Suppressor macrophage treated with lipopolysaccharide for 4 hours (primary cell): Measurements from ENCODE around the gene MAD1L1.

Experiments
- DNase-seq: peaks from one replicate; pipeline ENCODE4 v3.0.0-alpha.2; 2020

The MAD1L1 gene

DNA sequence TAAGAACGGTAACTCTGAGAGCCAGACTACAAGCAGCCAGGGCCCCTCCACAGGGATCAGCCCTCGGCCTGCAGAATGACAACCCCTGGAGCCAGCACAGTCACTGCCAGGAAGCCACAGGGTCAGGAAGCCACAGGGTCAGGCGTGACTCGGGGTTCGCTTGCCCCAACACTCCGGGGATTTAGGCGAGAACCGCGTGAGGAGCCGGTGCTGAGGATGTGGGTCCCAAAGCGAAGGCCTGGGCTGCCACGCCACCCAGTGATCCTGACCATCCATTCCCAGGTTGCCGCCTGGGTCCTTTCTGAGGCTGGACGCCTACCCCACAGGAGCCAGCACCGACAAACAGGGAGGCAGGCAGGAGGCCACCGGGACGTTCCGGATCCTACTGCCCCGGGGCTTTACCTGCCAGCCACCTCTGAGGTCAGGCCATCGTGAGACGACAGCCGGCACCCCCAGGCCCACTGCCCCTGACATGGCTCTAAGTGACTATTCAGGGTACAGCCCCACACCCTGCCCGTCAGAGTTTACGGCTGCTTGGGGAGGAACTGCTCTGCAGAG lies 334.0 kb downstream of the MAD1L1 start:
- no peak for DNase-seq

DNA sequence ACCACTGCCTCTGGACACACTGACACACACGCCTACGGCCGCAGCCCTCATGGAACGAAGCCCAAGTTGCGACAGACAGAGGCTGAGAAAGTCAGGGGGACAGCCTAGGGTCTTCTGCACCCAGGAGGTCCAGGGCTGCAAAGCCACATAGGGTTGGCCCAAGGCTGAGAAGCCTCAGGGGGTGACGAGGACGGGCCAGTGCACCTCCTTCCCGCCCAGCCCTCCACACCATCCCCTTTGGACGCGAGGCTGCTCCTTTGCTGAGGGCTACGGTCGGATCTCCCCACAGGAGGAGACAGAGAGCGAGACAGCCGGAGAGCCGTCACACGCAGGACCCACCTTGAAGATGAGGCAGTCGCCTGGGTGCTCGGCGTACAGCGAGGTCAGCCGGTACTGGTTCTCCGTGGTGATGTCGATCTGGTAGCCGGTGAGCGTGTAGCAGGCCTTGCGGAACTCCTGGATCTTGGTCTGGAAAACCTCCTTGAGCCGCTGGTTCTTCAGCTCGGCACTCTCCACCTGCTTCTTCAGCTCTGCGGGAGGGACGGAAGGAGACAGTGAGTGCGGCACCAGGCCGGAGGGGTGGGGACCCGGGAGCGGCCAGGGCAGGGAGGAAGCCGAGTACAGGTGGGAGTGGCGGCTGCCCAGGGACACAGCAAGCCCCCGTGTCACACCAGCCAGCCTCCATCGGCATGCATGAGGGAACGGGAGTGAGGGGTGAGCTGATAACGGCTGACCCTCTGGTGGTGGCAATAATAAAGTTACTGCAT lies 334.7 kb downstream of the MAD1L1 start:
- DNase-seq: no peak

- no peak for DNase-seq
These were observed 335.5 kb downstream of the MAD1L1 start for GRCh38 chr7:1897076-1897860.

- DNase-seq: no peak
These were observed 336.9 kb downstream of the MAD1L1 start for GRCh38 chr7:1895664-1896515.

DNA sequence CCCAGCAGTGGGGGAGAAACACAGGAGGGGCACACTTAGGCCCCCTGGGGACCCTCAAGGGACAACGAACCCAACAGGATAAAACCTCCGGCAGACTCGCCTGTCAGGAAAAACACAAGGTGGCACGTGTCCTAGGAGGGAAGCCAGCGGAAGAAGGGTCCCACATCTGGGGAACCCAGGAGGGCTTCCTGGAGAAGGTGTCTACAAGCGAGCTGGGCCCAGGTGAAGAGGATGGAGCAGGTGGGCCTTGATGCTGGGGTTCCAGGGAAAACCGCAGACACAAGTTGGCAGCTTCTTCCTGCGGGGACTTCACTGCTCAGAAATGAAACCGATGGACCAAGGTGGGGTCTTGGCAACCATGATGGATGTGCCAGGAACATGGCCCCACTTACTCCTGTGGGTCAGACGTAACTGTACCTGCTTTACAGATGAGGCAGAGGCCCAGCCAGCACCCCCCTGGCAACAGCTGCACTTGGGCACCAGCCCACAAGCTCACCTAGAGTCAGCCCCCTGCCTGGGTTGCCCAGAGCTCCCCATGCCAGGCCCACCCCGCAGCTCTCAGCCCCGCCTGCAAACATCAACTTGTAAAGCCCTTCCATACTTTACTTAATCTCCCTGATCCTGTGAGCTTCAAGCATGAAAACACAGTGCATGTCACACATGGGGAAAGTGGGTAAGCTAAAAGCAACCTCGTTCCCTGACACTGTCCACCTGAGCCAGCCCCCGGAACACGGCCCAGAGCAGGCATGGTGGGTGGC lies 337.7 kb downstream of the MAD1L1 start:
- DNase-seq: no peak

- no peak for DNase-seq
These were observed 338.3 kb downstream of the MAD1L1 start for GRCh38 chr7:1894313-1894900.

- no peak for DNase-seq
These were observed 339.3 kb downstream of the MAD1L1 start for GRCh38 chr7:1893451-1893850.

GRCh38 chr7:1893036-1893435 lies 339.7 kb downstream of the MAD1L1 start:
- DNase-seq: no peak

- DNase-seq: no peak
These were observed 340.5 kb downstream of the MAD1L1 start for GRCh38 chr7:1892011-1892965.

DNA sequence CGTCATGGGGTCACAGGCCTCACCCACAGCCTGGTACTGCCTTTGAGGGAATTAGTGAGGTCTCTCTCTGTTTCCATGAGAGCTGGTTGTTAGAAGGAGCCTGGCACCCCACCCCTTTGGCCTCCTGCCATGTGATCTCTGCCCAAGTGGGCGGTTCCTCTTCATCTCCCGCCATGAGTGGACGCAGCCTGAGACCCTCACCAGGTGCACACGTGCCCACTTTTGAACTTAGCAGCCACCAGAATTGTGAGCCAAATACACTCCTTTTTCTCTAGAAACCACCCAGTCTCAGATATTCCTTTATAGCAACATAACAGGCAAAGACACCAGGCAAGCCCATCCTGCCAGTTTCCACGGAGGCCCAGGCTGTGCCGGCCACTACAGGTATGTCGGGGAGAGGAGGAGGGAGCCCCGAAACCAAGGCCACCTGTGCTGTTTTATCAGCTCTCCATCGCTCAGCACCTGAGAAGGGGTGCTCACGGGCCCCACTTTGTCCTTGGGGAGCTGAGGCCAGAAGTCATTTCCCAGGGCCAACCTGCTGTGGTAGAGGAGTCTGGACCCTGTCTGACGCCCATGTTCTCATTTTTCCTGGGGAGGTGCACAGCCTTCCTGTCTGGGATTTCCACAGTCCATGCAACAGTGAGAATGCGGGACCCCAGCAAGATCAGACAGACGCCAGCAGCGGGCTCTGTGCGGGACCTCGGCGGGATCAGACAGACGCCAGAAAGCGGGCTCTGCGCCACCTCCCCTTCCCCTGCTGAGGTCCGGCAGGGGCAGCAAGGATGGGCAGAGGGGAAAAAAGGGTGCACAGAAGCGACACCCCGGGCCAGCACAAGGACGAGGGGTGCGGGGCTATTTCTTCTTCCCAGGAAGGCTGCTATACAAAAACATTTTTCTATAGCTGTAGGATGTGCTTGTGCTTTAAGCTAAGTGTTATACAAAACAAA lies 342.2 kb downstream of the MAD1L1 start:
- no peak for DNase-seq

- peak; percentile 5 for DNase-seq
These were observed 343.1 kb downstream of the MAD1L1 start for GRCh38 chr7:1889556-1890181.

DNA sequence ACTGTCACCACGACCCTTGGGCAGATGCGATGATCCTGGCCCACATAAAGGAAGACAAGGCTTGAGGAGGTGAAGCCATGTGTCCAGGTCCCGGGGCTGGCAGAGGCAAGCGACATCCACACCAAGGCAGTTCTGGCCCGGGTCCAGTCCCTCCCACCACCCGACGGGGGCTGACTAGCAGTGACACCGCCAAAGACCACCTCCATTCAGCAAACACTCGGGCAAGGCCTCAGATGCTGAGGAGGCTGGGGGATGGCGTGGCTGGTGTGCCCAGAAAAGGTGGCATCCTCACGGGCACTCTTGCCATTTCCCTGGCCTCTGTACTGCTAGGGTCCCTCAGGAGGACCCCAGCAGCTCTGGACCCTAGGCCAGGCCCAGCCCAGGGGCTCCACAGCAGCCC lies 343.7 kb downstream of the MAD1L1 start:
- no peak for DNase-seq

DNA sequence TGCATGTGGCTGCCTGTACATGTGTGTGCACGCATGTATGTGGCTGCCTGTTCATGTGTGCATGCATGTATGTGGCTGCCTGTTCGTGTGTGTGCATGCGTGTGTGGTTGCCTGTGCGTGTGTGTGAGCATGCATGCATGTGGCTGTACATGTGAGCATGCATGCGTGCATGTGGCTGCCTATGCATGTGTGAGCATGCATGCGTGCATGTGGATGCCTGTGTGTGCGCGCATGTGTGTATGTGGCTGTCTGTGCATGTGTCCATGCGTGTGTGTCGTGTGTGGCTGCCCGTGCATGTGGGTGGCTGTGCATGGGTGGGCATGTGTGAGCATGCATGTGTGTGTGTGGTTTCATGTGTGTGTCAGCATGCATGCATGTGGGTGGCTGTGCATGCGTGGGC lies 344.3 kb downstream of the MAD1L1 start:
- no peak for DNase-seq

DNA sequence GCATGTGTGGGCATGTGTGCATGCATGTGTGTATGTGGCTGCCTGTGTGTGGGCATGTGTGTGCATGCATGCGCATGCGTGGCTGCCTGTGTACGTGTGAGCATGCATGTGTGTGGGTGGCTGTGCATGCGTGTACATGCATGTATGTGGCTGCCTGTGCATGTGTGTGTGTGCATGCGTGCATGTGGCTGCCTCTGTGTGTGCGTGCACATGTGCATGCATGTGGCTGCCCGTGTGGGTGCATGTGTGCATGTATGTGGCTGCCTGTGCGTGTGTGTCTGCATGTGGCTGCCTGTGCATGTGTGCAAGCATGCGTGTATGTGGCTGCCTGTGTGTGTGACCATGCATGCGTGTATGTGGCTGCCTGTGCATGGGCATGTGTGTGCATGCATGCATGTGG lies 345.5 kb downstream of the MAD1L1 start:
- no peak for DNase-seq

- no peak for DNase-seq
These were observed 346.2 kb downstream of the MAD1L1 start for GRCh38 chr7:1886361-1887064.

GRCh38 chr7:1885465-1886226 lies 347.1 kb downstream of the MAD1L1 start:
- no peak for DNase-seq

DNA sequence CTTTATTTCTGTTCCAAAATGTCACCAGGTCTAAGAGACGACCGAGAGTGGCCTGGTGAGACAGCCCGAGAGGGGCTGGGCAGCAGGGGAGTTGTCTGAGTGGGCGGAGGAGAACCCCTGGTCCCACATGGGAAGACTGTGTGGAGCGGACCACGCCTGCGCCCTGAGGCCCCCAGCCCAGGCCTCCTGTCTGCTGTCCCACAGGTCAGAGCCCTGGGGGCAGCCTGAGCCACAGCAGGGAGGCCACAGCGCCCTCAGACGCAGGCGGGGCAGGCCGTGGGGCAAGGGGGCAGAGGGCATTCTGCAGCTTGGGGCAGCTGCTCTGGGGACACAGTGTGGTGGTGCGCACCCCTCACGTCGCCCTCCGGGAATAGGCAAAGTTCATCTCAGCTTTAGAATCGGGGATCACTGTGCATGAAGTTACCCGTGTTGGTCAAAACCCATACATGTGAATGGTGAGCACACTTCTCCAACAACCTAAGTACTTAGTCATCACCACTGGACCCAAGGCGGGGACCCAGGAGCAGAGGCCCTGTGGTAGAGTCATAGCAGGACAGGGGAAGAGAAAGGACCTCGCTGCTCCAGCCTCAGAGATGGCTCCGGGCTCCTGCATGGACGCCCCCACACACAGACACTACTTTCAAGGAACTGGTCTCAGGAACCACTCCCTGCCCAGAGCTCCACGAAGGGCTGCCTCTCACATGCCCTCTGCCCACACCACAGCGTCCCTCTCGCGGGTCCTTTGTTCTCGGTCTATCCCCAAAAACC lies 348.0 kb downstream of the MAD1L1 start:
- DNase-seq: no peak
